Measurements from ENCODE around the gene ZNF398. TPM values are rescaled to one million over a fixed set of nuclear protein-coding genes. Genes with fewer than 3 reads are reported as not detected.
A peak's percentile ranks its signal among the peaks of the same experiment; 100 is the strongest.

Gene ZNF398
- total and polyA plus RNA-seq, 2 of the 13 experiments (the other 11 are each of a cell fraction or from before 2014, with no cell fraction given): 3.0 to 8.9 TPM

DNA sequence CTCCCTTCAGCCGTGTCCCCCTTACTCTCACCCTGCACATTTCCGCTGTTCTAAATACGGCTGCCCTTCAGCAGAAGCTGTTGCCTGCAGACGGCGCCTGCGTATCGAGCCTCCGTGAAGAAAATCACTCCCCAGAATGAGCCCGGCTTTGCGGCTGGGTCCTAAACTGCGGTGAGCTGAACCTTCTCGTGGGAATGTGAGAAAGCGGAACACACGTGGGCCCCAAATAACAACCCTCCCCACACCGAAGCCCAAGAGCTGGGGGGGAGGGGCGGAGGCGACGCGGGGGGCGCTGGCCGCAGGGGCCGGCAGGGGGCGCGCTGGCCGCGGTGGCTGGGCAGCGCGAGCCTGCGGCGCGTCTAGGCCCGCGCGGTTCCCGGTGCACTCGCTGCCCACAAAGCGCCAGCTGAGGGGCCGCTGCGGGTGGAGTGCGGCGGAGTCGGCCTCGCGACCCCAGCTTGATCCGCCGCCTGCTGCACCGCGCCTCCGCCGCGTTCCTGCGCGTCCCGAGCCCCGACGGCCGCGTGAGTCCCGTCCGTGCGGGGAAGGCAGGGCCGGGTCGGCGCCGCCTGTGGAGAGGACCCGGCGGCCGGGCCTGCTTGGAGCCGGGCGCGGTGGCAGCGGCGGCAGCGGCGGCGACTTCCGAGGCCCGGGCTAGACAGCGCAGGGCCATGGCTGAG is at the start of gene ZNF398 (continued):
- no peak for TF ChIP-seq RARG (CRISPR knock-in tag; IDR thresholded peaks at IDR 0.05; ENCODE audit: low read depth)
- no peak for TF ChIP-seq NPAS2 (CRISPR knock-in tag; IDR thresholded peaks at IDR 0.05; ENCODE audit: borderline replicate concordance)
- TF ChIP-seq ZNF788 (CRISPR knock-in tag; IDR thresholded peaks at IDR 0.05; ENCODE audit: borderline replicate concordance): no peak
- TF ChIP-seq, protein P1, sequence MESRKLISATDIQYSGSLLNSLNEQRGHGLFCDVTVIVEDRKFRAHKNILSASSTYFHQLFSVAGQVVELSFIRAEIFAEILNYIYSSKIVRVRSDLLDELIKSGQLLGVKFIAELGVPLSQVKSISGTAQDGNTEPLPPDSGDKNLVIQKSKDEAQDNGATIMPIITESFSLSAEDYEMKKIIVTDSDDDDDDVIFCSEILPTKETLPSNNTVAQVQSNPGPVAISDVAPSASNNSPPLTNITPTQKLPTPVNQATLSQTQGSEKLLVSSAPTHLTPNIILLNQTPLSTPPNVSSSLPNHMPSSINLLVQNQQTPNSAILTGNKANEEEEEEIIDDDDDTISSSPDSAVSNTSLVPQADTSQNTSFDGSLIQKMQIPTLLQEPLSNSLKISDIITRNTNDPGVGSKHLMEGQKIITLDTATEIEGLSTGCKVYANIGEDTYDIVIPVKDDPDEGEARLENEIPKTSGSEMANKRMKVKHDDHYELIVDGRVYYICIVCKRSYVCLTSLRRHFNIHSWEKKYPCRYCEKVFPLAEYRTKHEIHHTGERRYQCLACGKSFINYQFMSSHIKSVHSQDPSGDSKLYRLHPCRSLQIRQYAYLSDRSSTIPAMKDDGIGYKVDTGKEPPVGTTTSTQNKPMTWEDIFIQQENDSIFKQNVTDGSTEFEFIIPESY (CRISPR knock-in tag; IDR thresholded peaks at IDR 0.05): peak; percentile 3; the same call in 1 of the 2 replicates
- no peak for TF ChIP-seq ZNF510 (CRISPR knock-in tag; IDR thresholded peaks at IDR 0.05; ENCODE audit: low read depth)
- TF ChIP-seq GLI4 (CRISPR knock-in tag; IDR thresholded peaks at IDR 0.05; ENCODE audit: borderline replicate concordance): no peak
- peak; percentile 37; the same call in 1 of the 2 replicates for TF ChIP-seq CREM (IDR thresholded peaks at IDR 0.05)
- TF ChIP-seq CREM (CRISPR knock-in tag; IDR thresholded peaks at IDR 0.05): no peak
- TF ChIP-seq ZBTB8A (CRISPR knock-in tag; IDR thresholded peaks at IDR 0.05; ENCODE audit: borderline replicate concordance, low read depth): no peak
- no peak for TF ChIP-seq SMAD3 (CRISPR knock-in tag; IDR thresholded peaks at IDR 0.05)
- TF ChIP-seq NR2C2 (CRISPR knock-in tag; IDR thresholded peaks at IDR 0.05; ENCODE audit: borderline replicate concordance): no peak
- TF ChIP-seq, protein P2, sequence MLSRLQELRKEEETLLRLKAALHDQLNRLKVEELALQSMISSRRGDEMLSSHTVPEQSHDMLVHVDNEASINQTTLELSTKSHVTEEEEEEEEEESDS (CRISPR knock-in tag; IDR thresholded peaks at IDR 0.05; ENCODE audit: borderline replicate concordance): no peak
- TF ChIP-seq, protein P3, sequence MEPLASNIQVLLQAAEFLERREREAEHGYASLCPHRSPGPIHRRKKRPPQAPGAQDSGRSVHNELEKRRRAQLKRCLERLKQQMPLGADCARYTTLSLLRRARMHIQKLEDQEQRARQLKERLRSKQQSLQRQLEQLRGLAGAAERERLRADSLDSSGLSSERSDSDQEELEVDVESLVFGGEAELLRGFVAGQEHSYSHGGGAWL (CRISPR knock-in tag; IDR thresholded peaks at IDR 0.05): 0 out of 2 replicates have a peak, but pooled peaks have one; percentile 17
- TF ChIP-seq ZNF839 (CRISPR knock-in tag; IDR thresholded peaks at IDR 0.05; ENCODE audit: borderline replicate concordance): no peak
- TF ChIP-seq, protein P4, sequence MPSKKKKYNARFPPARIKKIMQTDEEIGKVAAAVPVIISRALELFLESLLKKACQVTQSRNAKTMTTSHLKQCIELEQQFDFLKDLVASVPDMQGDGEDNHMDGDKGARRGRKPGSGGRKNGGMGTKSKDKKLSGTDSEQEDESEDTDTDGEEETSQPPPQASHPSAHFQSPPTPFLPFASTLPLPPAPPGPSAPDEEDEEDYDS (CRISPR knock-in tag; IDR thresholded peaks at IDR 0.05): peak; percentile 36; the same call in 1 of the 2 replicates
- TF ChIP-seq ZNF367 (CRISPR knock-in tag; IDR thresholded peaks at IDR 0.05; ENCODE audit: borderline replicate concordance): no peak; the same call in 1 of the 2 replicates
- TF ChIP-seq HNF4G (IDR thresholded peaks at IDR 0.05; ENCODE audit: borderline replicate concordance, low read depth, low read length): no peak
- TF ChIP-seq HNF4G (CRISPR knock-in tag; IDR thresholded peaks at IDR 0.05; ENCODE audit: borderline replicate concordance, low read depth): no peak; the same call in 1 of the 2 replicates
- no peak for TF ChIP-seq TEAD2 (CRISPR knock-in tag; IDR thresholded peaks at IDR 0.05)
- TF ChIP-seq ZBTB20 (CRISPR knock-in tag; IDR thresholded peaks at IDR 0.05; ENCODE audit: borderline replicate concordance, low read depth): no peak
- TF ChIP-seq TSC22D2 (CRISPR knock-in tag; IDR thresholded peaks at IDR 0.05; ENCODE audit: borderline replicate concordance): 0 out of 2 replicates have a peak, but pooled peaks have one; percentile 8
- TF ChIP-seq GATA4 (IDR thresholded peaks at IDR 0.05; ENCODE audit: borderline replicate concordance, low read depth): no peak
- no peak for TF ChIP-seq ONECUT2 (CRISPR knock-in tag; IDR thresholded peaks at IDR 0.05)
- TF ChIP-seq ZNF501 (CRISPR knock-in tag; IDR thresholded peaks at IDR 0.05): no peak
- no peak for TF ChIP-seq KAT7 (CRISPR knock-in tag; IDR thresholded peaks at IDR 0.05; ENCODE audit: borderline replicate concordance)
- no peak for TF ChIP-seq HMG20A (CRISPR knock-in tag; IDR thresholded peaks at IDR 0.05; ENCODE audit: borderline replicate concordance)
- TF ChIP-seq ZNF296 (CRISPR knock-in tag; conservative IDR thresholded peaks at IDR 0.05): no peak
- peak; percentile 74; the same call in 1 of the 2 replicates for TF ChIP-seq ZSCAN31 (CRISPR knock-in tag; IDR thresholded peaks at IDR 0.05; ENCODE audit: low read depth)
- TF ChIP-seq NR2F6 (IDR thresholded peaks at IDR 0.05): no peak
- no peak for TF ChIP-seq NR2F6 (CRISPR knock-in tag; IDR thresholded peaks at IDR 0.05)
- no peak for TF ChIP-seq ZNF879 (CRISPR knock-in tag; IDR thresholded peaks at IDR 0.05)
